H1 (cell line): ENCODE results near the gene RPTOR. TPM values are rescaled to one million over a fixed set of nuclear protein-coding genes. Genes with fewer than 3 reads are reported as not detected.

Source experiments
- CTCF ChIA-PET: fragments of 300-600 bp; sonication (Branson Sonifier 250); formaldehyde crosslinking; loops from one replicate; lab custom pipeline; 2021; ENCODE audit not compliant: partially characterized antibody; lab: Charles Lee
- POLR2A ChIA-PET: fragments of 300-600 bp; sonication (Branson Sonifier 250); formaldehyde crosslinking; loops from one replicate; lab custom pipeline; 2021; ENCODE audit warnings: inconsistent platforms; ENCODE audit not compliant: partially characterized antibody; lab: Charles Lee
- DNase-seq, 2 experiments: peaks; one replicate each; pipeline versions ENCODE4 v3.0.0 to v3.0.0-alpha.2; 2010 to 2022; ENCODE audit warnings: low spot score in 2 of 2, low read depth in 1 of 2, mixed read lengths in 1 of 2
- FAIRE-seq: peaks from 2 replicates; lab custom pipeline; 2011; peaks lifted over from hg19 to GRCh38; lab: Jason Lieb, UNC
- H2AFZ ChIP-seq: 2 replicates; pipeline ENCODE4 v1.8.1; 2012; ENCODE audit warnings: low read length, inconsistent platforms
- H2AK5ac ChIP-seq: 2 replicates; pipeline ENCODE4 v1.6.1; 2013; ENCODE audit warnings: low read depth, low read length
- H2BK120ac ChIP-seq: replicated peaks from 2 replicates; pipeline ENCODE3; 2013; ENCODE audit warnings: low read depth, low read length, inconsistent platforms
- H2BK12ac ChIP-seq: 2 replicates; pipeline ENCODE4 v1.6.1; 2013; ENCODE audit warnings: low read depth, low read length
- H2BK15ac ChIP-seq: 2 replicates; pipeline ENCODE4 v1.6.1; 2013; ENCODE audit warnings: low read length
- H2BK20ac ChIP-seq: 2 replicates; pipeline ENCODE4 v1.6.1; 2013; ENCODE audit warnings: low read length
- H2BK5ac ChIP-seq: 2 replicates; pipeline ENCODE4 v1.6.1; 2013; ENCODE audit warnings: low read depth, low read length
- H3K14ac ChIP-seq: 2 replicates; pipeline ENCODE4 v1.6.1; 2013; ENCODE audit warnings: inconsistent platforms; ENCODE audit not compliant: insufficient read length
- H3K18ac ChIP-seq: 2 replicates; pipeline ENCODE4 v1.6.1; 2013; ENCODE audit warnings: low read length; ENCODE audit errors: extremely low read depth
- H3K23ac ChIP-seq: 2 replicates; pipeline ENCODE4 v1.6.1; 2013; ENCODE audit warnings: inconsistent platforms; ENCODE audit not compliant: insufficient read length
- H3K23me2 ChIP-seq: 2 replicates; pipeline ENCODE4 v1.6.1; 2013; ENCODE audit warnings: low read depth, low read length
- H3K27ac ChIP-seq: 2 replicates; pipeline ENCODE4 v1.6.1; 2011; ENCODE audit warnings: low read depth, low read length, inconsistent platforms
- H3K27me3 ChIP-seq, 4 experiments: replicated peaks in 1 of 4; 1 replicate in 1 of 4; 2 replicates in 3 of 4; pipeline versions ENCODE4 v1.6.1 to v1.8.1; 2011 to 2013; ENCODE audit warnings: low read length in 3 of 4, mild to moderate bottlenecking in 3 of 4, inconsistent platforms in 2 of 4, mixed read lengths in 2 of 4, moderate library complexity in 1 of 4; ENCODE audit not compliant: control insufficient read depth in 3 of 4, insufficient read depth in 3 of 4; ENCODE audit errors: extremely low read depth in 1 of 4
- H3K36me3 ChIP-seq, 4 experiments: 2 replicates each; pipeline versions ENCODE4 v1.6.1 to v1.8.1; 2011 to 2013; ENCODE audit warnings: mild to moderate bottlenecking in 4 of 4, low read length in 3 of 4, moderate library complexity in 2 of 4, control low read depth in 1 of 4, inconsistent platforms in 1 of 4; ENCODE audit not compliant: insufficient read depth in 4 of 4, control insufficient read depth in 2 of 4
- H3K4ac ChIP-seq: replicated peaks from 2 replicates; pipeline ENCODE3; 2013; ENCODE audit warnings: low read length, low read depth, mixed read lengths, inconsistent platforms; ENCODE audit not compliant: insufficient read length
- H3K4me1 ChIP-seq, 4 experiments: replicated peaks in 1 of 4; 1 replicate in 1 of 4; 2 replicates in 3 of 4; pipeline versions ENCODE4 v1.6.1 to v1.8.1; 2011 to 2013; ENCODE audit warnings: low read length in 3 of 4, inconsistent platforms in 2 of 4, mixed read lengths in 1 of 4; ENCODE audit not compliant: insufficient read depth in 4 of 4, control insufficient read depth in 3 of 4
- H3K4me2 ChIP-seq, 2 experiments: 2 replicates each; pipeline versions ENCODE4 v1.6.1 to v1.8.1; 2011 to 2013; ENCODE audit warnings: low read depth in 2 of 2, low read length in 2 of 2, control low read depth in 1 of 2, inconsistent platforms in 1 of 2, mild to moderate bottlenecking in 1 of 2; ENCODE audit not compliant: insufficient read depth in 1 of 2
- H3K4me3 ChIP-seq, 4 experiments: fragments of 200-600, 300-600 bp in 1 of 4; sonication (generic), shearing (Covaris generic), sonication (Bioruptor Twin) in 1 of 4; 2 replicates each; pipeline versions ENCODE4 v1.5.1 to v1.8.1; 2011 to 2016; ENCODE audit warnings: low read length in 4 of 4, low read depth in 3 of 4, control low read depth in 2 of 4, inconsistent platforms in 2 of 4, mild to moderate bottlenecking in 2 of 4, mixed read lengths in 1 of 4, moderate library complexity in 1 of 4; ENCODE audit not compliant: insufficient read depth in 2 of 4; ENCODE audit errors: extremely low read depth in 1 of 4
- H3K56ac ChIP-seq: replicated peaks from 2 replicates; pipeline ENCODE3; 2013; ENCODE audit warnings: low read depth, mild to moderate bottlenecking, mixed read lengths, low read length, inconsistent platforms; ENCODE audit not compliant: insufficient read length
- H3K79me1 ChIP-seq: 2 replicates; pipeline ENCODE4 v1.6.1; 2013; ENCODE audit warnings: low read depth, low read length, control low read depth
- H3K79me2 ChIP-seq, 2 experiments: 2 replicates each; pipeline versions ENCODE4 v1.6.1 to v1.8.1; 2012 to 2013; ENCODE audit warnings: low read length in 2 of 2, mild to moderate bottlenecking in 2 of 2, inconsistent platforms in 1 of 2; ENCODE audit not compliant: insufficient read depth in 2 of 2, control insufficient read depth in 1 of 2
- H3K9ac ChIP-seq, 4 experiments: replicated peaks in 1 of 4; 1 replicate in 1 of 4; 2 replicates in 3 of 4; pipeline versions ENCODE4 v1.6.1 to v1.8.1; 2011 to 2013; ENCODE audit warnings: low read depth in 3 of 4, low read length in 3 of 4, control low read depth in 2 of 4, mild to moderate bottlenecking in 2 of 4, moderate library complexity in 2 of 4, inconsistent platforms in 1 of 4; ENCODE audit errors: extremely low read depth in 1 of 4
- H3K9me3 ChIP-seq, 2 experiments: 2 replicates each; pipeline versions ENCODE4 v1.6.1 to v1.8.1; 2012 to 2013; ENCODE audit warnings: mild to moderate bottlenecking in 2 of 2, moderate library complexity in 2 of 2, control low read depth in 1 of 2, inconsistent platforms in 1 of 2, low read depth in 1 of 2, low read length in 1 of 2, mixed read lengths in 1 of 2; ENCODE audit not compliant: insufficient read depth in 2 of 2
- H4K20me1 ChIP-seq, 2 experiments: replicated peaks in 1 of 2; 2 replicates each; pipeline versions ENCODE3 to v1.8.1; 2011 to 2013; ENCODE audit warnings: inconsistent platforms in 2 of 2, low read length in 2 of 2, mild to moderate bottlenecking in 1 of 2; ENCODE audit not compliant: insufficient read depth in 2 of 2, control insufficient read depth in 1 of 2
- H4K5ac ChIP-seq: 2 replicates; pipeline ENCODE4 v1.6.1; 2013; ENCODE audit warnings: low read length, low read depth, mixed read lengths, inconsistent platforms; ENCODE audit not compliant: insufficient read length
- H4K8ac ChIP-seq: 2 replicates; pipeline ENCODE4 v1.8.0; 2013; ENCODE audit warnings: mild to moderate bottlenecking, moderate library complexity, low read length, inconsistent platforms; ENCODE audit not compliant: insufficient read depth; ENCODE audit errors: extremely low read depth
- H4K91ac ChIP-seq: replicated peaks from 2 replicates; pipeline ENCODE3; 2013; ENCODE audit warnings: low read length, mixed read lengths, inconsistent platforms; ENCODE audit not compliant: insufficient read length
- BRCA1 ChIP-seq: IDR thresholded peaks from 2 replicates; pipeline ENCODE4 v1.6.1; 2012; ENCODE audit warnings: low read depth, low read length, improper control_type of control experiment
- CEBPB ChIP-seq: IDR thresholded peaks from 2 replicates; pipeline ENCODE4 v1.6.1; 2012; ENCODE audit warnings: low read depth, low read length
- EZH2 ChIP-seq: fragments of 200-600 bp; sonication (generic); IDR thresholded peaks from 2 replicates; pipeline ENCODE4 v1.7.1; 2012; ENCODE audit warnings: low read depth, mild to moderate bottlenecking, moderate library complexity, low read length, inconsistent platforms; ENCODE audit not compliant: severe bottlenecking
- HDAC2 ChIP-seq, 2 experiments: fragments of 300-600 bp in 1 of 2; sonication (generic) in 1 of 2; IDR thresholded peaks; 2 replicates each; pipeline ENCODE4 v1.6.1; 2011 to 2012; ENCODE audit warnings: low read depth in 2 of 2, low read length in 2 of 2, mild to moderate bottlenecking in 2 of 2, moderate library complexity in 2 of 2, borderline replicate concordance in 1 of 2, inconsistent platforms in 1 of 2
- HDAC6 ChIP-seq: IDR thresholded peaks from one replicate; pipeline ENCODE4 v1.7.1; 2012; ENCODE audit warnings: low read depth, mild to moderate bottlenecking, inconsistent platforms, low read length, moderate library complexity
- RBBP5 ChIP-seq: IDR thresholded peaks from 2 replicates; pipeline ENCODE4 v1.7.1; 2012; ENCODE audit warnings: low read depth, mild to moderate bottlenecking, inconsistent platforms, low read length, moderate library complexity, borderline replicate concordance
- SUZ12 ChIP-seq: fragments of 200-600 bp; sonication (generic); IDR thresholded peaks from 2 replicates; pipeline ENCODE4 v1.6.1; 2012; ENCODE audit warnings: mild to moderate bottlenecking, inconsistent platforms, low read length, moderate library complexity, mixed read lengths
- TAF1 ChIP-seq: IDR thresholded peaks from 2 replicates; pipeline ENCODE4 v1.6.1; 2011; ENCODE audit warnings: mild to moderate bottlenecking, low read depth, low read length
- WGBS, 2 experiments: shearing (Covaris generic) in 1 of 2; methylation state at CpG; one replicate each; pipeline versions ENCODE4 v1.1.6 to v1.1.7; 2013 to 2015; ENCODE audit warnings: low lambda C conversion rate in 2 of 2, mixed read lengths in 2 of 2, inconsistent platforms in 1 of 2, low coverage in 1 of 2, missing lambda C conversion rate in 1 of 2; ENCODE audit not compliant: insufficient replicate concordance in 2 of 2, insufficient coverage in 1 of 2, insufficient read length in 1 of 2; ENCODE audit errors: extremely low coverage in 1 of 2, missing lambda C conversion rate in 1 of 2; 5-methylcytosine and 5-hydroxymethylcytosine counted together
- polyA plus RNA-seq, 7 experiments: library from polyadenylated mRNA; depleted of rRNA in 3 of 7; stranded (reverse) in 5 of 7; unstranded in 2 of 7; fragments of >200 nt in 5 of 7; fragments of 200-250 nt in 2 of 7; gene quantifications; 1 replicate in 5 of 7; 2 replicates in 1 of 7; 4 replicates in 1 of 7; pipeline versions ENCODE4 v1.2.1 to v1.2.3, GENCODE V29; 2011 to 2013; ENCODE audit warnings: missing spikeins in 2 of 7, mixed read lengths in 2 of 7
- total RNA-seq: library from RNA; stranded (reverse); fragmentation: NEBNext Ultra II Directional; extraction: Animal tissue kit (Norgen Biotek cat#: 25700); gene quantifications from 2 replicates; pipeline ENCODE4 v1.2.1, GENCODE V29; 2021

The RPTOR gene
- total and polyA plus RNA-seq, 2 of the 8 experiments (the other 6 are each of a cell fraction or from before 2014, with no cell fraction given), result 6.9 to 28.7 TPM

DNA sequence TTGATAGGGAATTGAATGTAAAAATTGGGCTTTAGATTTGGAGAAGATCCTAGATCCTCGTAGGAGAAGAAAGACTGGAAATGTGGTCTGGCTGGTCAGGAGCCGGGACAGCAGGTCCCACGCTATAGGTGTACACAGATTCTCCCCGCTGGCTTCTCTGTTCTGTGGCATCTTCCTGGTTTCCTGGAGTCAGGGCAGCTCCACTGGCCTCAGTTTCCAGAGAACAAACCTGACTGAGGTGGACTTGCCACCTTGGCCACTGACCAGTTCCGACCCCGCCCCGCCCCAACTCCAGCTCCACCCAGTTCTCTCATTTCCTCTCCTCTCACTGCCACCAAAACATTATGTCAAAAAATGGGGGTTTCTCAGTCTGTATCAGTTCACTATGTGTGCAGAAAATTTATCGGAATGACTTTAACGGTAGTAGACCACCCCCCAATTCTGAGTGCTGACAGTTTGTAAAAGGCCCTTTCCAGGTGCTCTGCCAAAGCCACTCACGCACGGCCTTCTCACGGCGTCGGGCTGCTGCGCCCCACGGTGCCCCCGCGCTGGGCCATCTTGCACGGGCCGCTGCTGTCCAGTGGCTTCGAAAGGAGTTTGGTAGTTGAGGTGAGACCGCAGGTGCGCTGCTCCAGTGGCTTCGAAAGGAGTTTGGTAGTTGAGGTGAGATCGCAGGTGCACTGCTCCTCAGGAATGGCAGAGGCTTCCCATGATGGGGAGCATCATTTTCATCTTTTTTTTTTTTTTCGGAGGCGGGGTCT is 285.6 kb downstream of the RPTOR start:
- DNase-seq, result no peak
- H2BK20ac ChIP-seq, result no peak overlapping the region
- H4K91ac ChIP-seq, result no peak overlapping the region
- H4K8ac ChIP-seq, result no peak overlapping the region
- no peak overlapping the region for H4K5ac ChIP-seq
- no peak overlapping the region for H2BK120ac ChIP-seq
- H3K4ac ChIP-seq, result no peak overlapping the region
- no peak overlapping the region for H3K23ac ChIP-seq
- ChIA-PET POLR2A (no interaction called here), CTCF (interaction anchor here (1.1 kb wide), 1 partner anchor 141 kb away, joined by 3 read pairs; no protein-coding TSS in a partner anchor)
- H3K18ac ChIP-seq, result no peak overlapping the region
- H3K14ac ChIP-seq, result no peak overlapping the region
- no peak overlapping the region for H2AFZ ChIP-seq
- no peak overlapping the region for H3K27ac ChIP-seq
- no peaks in the 10 kb centered on the region for H3K9me3 ChIP-seq
- no peaks in the 10 kb centered on the region for H3K27me3 ChIP-seq
- H4K20me1 ChIP-seq, result peaks cover 0 to 4% of the 10 kb centered on the region in 2 experiments
- H3K4me3 ChIP-seq, result no peak overlapping the region
- H2BK15ac ChIP-seq, result no peak overlapping the region
- H3K9ac ChIP-seq, result no peak overlapping the region
- H3K23me2 ChIP-seq, result no peaks in the 10 kb centered on the region
- H3K56ac ChIP-seq, result no peak overlapping the region
- no peak overlapping the region for H3K4me2 ChIP-seq
- H3K36me3 ChIP-seq, result no peaks in the 10 kb centered on the region
- no peaks in the 10 kb centered on the region for H3K79me2 ChIP-seq
- H2BK5ac ChIP-seq, result no peak overlapping the region
- TF ChIP-seq EZH2, result no peak
- no peak for TF ChIP-seq TAF1
- no peak for TF ChIP-seq BRCA1
- TF ChIP-seq RBBP5, result no peak
- no peak for TF ChIP-seq HDAC2 (IDR thresholded peaks at IDR 0.05; ENCODE audit: borderline replicate concordance in 1 of 2, low read depth in 2 of 2, low read length in 2 of 2)
- TF ChIP-seq HDAC6, result no peak
- no peak for TF ChIP-seq SUZ12
- no peak for TF ChIP-seq CEBPB
- H2BK12ac ChIP-seq, result no peak overlapping the region
- FAIRE-seq, result no peak
- peaks cover 19 to 47% (median 27%) of the 10 kb centered on the region in 4 experiments for H3K4me1 ChIP-seq
- 91% methylated on average over 26 of the region's 27 CpGs; no CpG with 5 or more reads in 1 of the 2 experiments for WGBS, 2 experiments
- no peaks in the 10 kb centered on the region for H3K79me1 ChIP-seq
- H2AK5ac ChIP-seq, result no peak overlapping the region
